ENCODE results near the gene HMGCS2.

The HMGCS2 gene

DNA sequence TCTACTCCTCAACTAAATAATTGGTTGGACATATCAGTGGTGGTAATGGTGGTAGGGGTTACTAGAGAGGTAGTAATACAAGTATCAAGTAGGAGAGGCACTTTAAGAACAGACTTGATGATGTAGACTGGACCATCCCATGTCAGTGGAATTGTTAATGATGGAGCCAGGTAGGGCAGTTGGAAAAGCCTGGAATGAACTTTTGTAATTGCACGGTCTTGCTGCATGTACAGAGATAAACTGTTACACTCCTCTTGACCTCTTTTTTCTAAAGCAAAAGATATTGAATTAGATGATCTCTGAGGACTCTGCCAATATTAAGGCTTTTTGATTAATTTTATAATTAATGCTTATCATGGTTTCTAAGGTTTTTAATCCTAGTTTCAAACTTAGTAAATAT, 5.8 kb downstream of the HMGCS2 start:
- FAIRE-seq (no peak), DNase-seq (ENCODE audit: insufficient read length, low spot score) (no peak)
- no peak for TF ChIP-seq POLR2A (IDR thresholded peaks at IDR 0.05; ENCODE audit: low read depth, low read length)

DNA sequence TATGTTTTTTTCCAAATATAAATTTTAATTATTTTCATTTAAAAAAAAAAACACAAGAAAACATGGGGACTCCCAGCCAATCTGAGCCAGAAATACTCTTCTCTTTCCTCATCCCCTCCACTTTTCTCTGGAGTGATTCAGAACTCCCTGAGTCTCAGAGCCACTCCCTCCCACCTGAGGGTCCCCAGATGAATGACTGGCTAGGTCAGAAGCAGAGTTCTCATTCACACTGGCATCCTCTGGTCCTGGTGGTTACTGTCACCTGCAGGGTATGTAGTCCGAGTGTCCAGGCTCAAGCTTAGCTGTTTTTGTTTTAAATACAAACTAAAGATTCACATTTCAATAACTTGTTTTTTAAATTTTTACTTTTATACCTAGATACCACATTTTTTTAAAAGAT, 6.3 kb downstream of the HMGCS2 start:
- DNase-seq (ENCODE audit: insufficient read length, low spot score) (no peak), FAIRE-seq (no peak)
- no peak for TF ChIP-seq POLR2A (IDR thresholded peaks at IDR 0.05; ENCODE audit: low read depth, low read length)

- DNase-seq (ENCODE audit: insufficient read length, low spot score) (no peak), FAIRE-seq (no peak)
- TF ChIP-seq POLR2A (IDR thresholded peaks at IDR 0.05; ENCODE audit: low read depth, low read length) = no peak
Observed at GRCh38 chr1:119758584-119758983, 10.1 kb downstream of the HMGCS2 start.

DNA sequence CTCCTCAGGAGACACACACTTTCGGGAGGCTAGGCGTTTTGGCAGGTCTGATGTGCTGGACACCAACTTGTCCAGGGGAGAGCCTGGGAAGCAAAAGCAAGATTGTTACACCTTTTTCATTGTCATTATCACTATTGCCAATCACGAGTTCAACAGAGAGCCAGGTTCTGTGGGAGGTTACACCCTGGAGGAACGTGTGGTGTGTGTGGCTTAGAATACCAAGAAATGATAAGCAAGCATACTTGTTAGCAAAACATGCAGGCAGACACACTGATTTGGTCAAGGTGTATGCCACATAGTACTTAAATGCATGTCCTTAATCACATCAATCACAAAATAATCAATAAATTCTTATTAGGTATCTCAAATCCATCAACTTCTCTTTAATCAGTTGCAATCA, 16.1 kb downstream of the HMGCS2 start:
- TF ChIP-seq POLR2A (IDR thresholded peaks at IDR 0.05; ENCODE audit: low read depth, low read length) = no peak
- FAIRE-seq (no peak), DNase-seq (ENCODE audit: insufficient read length, low spot score) (no peak)

DNA sequence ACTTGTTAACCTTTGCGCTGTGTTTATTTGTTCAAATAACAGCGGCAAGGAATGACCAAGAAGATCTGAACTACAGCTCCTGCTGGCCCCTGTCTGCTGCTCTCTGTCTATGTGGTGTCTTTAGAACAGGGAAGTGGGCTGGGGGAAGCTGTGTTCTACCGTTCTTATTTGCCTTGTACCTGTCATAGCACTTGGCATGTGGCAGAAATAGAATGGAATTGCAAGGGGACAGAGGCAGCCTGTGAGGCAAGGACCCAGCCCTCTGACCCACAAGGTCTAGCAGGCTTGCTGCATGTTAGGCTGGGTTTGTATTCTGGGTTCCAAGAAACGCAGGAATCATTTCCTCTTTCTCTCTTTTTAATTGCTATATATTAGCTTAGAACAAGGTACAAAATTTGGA, 20.7 kb downstream of the HMGCS2 start:
- DNase-seq (ENCODE audit: insufficient read length, low spot score) (no peak), FAIRE-seq (no peak)
- no peak for TF ChIP-seq POLR2A (IDR thresholded peaks at IDR 0.05; ENCODE audit: low read depth, low read length)

- no peak for TF ChIP-seq POLR2A (IDR thresholded peaks at IDR 0.05; ENCODE audit: low read depth, low read length)
- FAIRE-seq (no peak), DNase-seq (ENCODE audit: insufficient read length, low spot score) (no peak)
Observed at GRCh38 chr1:119747451-119747850, 21.3 kb downstream of the HMGCS2 start.

DNA sequence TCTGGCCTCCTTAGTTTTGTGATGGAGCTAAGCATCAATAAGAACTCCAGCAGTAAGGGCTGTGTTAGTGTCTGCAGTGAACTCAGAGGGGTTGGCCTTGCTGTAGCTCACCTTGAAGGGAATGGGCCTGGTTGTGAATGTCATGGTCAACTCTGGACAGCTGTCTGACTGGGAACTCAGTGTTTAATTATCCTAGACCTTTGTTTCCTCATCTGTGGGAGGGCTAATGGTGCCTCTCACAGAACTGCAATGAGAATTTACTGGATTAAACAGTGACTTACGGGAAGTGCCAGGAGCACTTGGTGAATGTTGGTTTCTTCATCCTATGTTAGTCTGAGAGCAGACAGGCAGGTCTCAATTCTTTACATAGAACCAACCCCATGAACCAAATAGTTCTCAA, 23.7 kb downstream of the HMGCS2 start:
- DNase-seq (ENCODE audit: insufficient read length, low spot score) (no peak), FAIRE-seq (no peak)
- TF ChIP-seq POLR2A (IDR thresholded peaks at IDR 0.05; ENCODE audit: low read depth, low read length) = no peak

DNA sequence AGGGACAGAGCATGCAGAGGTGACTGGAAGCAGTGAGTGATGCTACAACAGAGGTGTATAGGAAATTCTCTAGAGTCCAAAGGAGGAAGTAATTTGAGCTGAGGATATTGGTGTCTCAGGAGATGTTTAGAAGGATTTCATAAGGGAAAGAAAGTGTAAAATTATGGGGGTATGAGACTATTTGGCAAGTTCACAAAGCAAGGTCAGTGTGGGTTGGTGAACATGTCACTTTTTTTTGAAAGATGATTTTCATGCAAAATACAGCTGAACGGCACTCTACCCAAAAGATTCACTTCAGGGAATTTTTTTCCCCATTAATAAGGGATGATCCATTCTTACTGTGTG, 24.1 kb downstream of the HMGCS2 start:
- no peak for DNase-seq (ENCODE audit: insufficient read length, low spot score)
- FAIRE-seq = no peak
- TF ChIP-seq POLR2A (IDR thresholded peaks at IDR 0.05; ENCODE audit: low read depth, low read length) = no peak

GRCh38 chr1:119743776-119744597, 24.7 kb downstream of the HMGCS2 start:
- no peak for TF ChIP-seq POLR2A (IDR thresholded peaks at IDR 0.05; ENCODE audit: low read depth, low read length)
- DNase-seq (ENCODE audit: insufficient read length, low spot score) (peak; percentile 56), FAIRE-seq (no peak)

DNA sequence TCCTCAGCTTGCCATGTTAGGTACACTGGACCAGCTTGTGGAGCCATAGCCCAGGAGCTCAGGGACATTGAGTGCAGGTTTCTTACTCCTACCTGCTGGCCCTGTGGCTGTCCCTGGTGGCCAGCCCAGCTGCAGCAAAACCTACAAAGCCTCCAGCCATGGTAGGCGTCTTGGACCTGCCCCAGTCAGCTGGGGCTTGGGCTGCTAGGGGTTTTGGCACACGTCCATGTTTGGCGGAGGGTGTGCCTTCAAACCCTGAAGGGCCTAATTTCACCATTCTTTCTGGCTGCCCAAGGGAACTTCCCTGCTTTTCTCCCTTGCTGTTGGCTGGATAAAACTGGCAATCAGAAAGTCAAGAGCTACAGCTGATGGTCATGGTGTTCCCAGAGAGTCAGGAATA, 25.4 kb downstream of the HMGCS2 start:
- DNase-seq (ENCODE audit: insufficient read length, low spot score) (no peak), FAIRE-seq (no peak)
- no peak for TF ChIP-seq POLR2A (IDR thresholded peaks at IDR 0.05; ENCODE audit: low read depth, low read length)

- FAIRE-seq (no peak), DNase-seq (ENCODE audit: insufficient read length, low spot score) (no peak)
- no peak for TF ChIP-seq POLR2A (IDR thresholded peaks at IDR 0.05; ENCODE audit: low read depth, low read length)
Observed at GRCh38 chr1:119742677-119743076, 26.0 kb downstream of the HMGCS2 start.

- no peak for DNase-seq (ENCODE audit: insufficient read length, low spot score)
- TF ChIP-seq POLR2A (IDR thresholded peaks at IDR 0.05; ENCODE audit: low read depth, low read length) = no peak
- FAIRE-seq = no peak
Observed at GRCh38 chr1:119742202-119742601, 26.5 kb downstream of the HMGCS2 start.

DNA sequence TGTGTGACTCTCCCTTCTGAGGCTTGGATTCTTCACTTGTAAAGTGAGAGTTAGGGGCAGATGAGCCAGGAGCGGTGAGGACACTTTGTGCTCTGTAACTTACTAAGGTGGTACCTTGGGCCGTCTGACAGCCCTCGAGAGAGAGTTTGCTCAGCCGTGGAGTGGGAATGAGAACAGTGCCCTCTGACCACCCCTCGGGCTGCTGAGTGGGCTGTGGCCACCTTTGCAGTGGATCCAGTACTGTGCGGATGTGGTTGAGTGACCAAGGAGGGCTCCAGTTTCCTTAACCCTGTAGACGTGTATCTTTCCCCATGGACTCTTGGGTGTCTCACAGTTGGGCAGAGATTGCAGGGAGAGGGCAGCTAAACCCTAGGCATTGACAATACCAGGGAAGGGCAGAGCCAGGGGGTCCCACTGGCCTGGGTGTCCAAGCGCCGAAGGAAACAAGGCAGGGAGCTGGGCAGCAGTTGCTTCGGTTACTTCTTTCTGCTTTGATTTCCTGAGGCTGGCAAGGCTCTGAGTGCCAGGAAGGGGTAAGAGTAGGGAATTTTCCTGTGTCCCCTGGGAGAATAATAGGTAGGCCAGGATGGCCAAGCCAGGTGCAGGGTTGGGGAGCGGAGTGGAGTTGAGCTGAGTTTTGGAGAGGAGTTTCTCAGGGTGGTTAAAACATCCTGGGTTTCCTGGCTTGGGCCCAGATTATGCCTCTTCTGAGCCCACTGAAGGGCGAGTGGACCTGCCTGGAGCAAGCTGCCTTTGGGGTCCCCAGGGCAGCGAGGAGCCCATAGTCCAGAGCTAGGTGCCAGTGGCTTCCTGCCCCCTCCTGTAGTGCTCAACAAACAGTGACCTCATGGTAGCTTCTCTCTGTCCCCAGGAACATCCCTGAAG, 27.6 kb downstream of the HMGCS2 start:
- no peak for FAIRE-seq
- no peak for TF ChIP-seq POLR2A (IDR thresholded peaks at IDR 0.05; ENCODE audit: low read depth, low read length)

GRCh38 chr1:119740261-119740660, 28.4 kb downstream of the HMGCS2 start:
- TF ChIP-seq POLR2A (IDR thresholded peaks at IDR 0.05; ENCODE audit: low read depth, low read length) = no peak
- no peak for FAIRE-seq
- no peak for DNase-seq (ENCODE audit: insufficient read length, low spot score)

More for the DNA sequence above, 27.6 kb downstream of the HMGCS2 start:
- DNase-seq (ENCODE audit: insufficient read length, low spot score) = no peak

DNA sequence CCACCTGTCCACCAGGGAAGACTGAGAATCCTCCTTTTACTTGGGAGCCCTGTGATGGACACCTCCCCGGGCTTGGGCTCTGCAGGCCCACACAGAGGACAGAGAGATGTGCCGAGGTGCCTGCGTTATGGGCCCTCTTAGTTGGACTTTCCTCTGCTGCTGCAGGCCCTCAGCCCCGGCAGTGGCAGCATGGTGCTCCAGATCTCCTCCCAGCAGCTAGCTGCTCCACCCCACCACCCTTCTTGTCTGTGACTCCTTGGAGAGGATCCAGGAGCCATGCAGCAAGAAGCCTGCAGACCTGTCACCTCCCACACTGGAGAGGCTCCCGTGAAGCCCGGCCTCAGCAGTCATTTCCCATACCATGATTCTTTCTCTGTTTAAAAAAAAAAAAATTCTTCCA, 29.6 kb downstream of the HMGCS2 start:
- FAIRE-seq (no peak), DNase-seq (ENCODE audit: insufficient read length, low spot score) (no peak)
- TF ChIP-seq POLR2A (IDR thresholded peaks at IDR 0.05; ENCODE audit: low read depth, low read length) = no peak

All from H54 (cell line).